RWPE2 (cell line): ENCODE data around the gene TYW1.
"Not testable (repeated sequence)": the region's sequence is repeated elsewhere in the genome, so short reads cannot be mapped to it uniquely, and the experiment has no call there.

ENCODE experiments used
- ATAC-seq: fragments of 200-7000 bp; cut with Tn5 transposase; 3 replicates; pipeline ENCODE4 v1.9.1; 2021; ENCODE audit warnings: low read depth
- DNase-seq: peaks from one replicate; pipeline ENCODE4 v3.0.0-alpha.2; 2020; ENCODE audit warnings: low spot score
- H3K27ac ChIP-seq: fragments of 450-650 bp; 2 replicates; pipeline ENCODE4 v1.5.1; 2017; ENCODE audit warnings: mild to moderate bottlenecking; ENCODE audit not compliant: poor library complexity, severe bottlenecking
- H3K27me3 ChIP-seq: fragments of 250-450 bp; sonication (Bioruptor Pico); 2 replicates; pipeline ENCODE4 v1.5.1; 2021; ENCODE audit warnings: mild to moderate bottlenecking, moderate library complexity; ENCODE audit not compliant: insufficient read depth, poor library complexity, severe bottlenecking
- H3K36me3 ChIP-seq: fragments of 250-450 bp; sonication (Bioruptor Pico); 2 replicates; pipeline ENCODE4 v1.5.1; 2020; ENCODE audit warnings: low read depth, mild to moderate bottlenecking, moderate library complexity
- H3K4me1 ChIP-seq: fragments of 250-450 bp; sonication (Bioruptor Pico); 2 replicates; pipeline ENCODE4 v1.5.1; 2021; ENCODE audit warnings: mild to moderate bottlenecking, moderate library complexity; ENCODE audit not compliant: insufficient read depth, poor library complexity, severe bottlenecking
- H3K4me3 ChIP-seq: fragments of 250-450 bp; sonication (Bioruptor Pico); 2 replicates; pipeline ENCODE4 v1.5.1; 2021; ENCODE audit warnings: mild to moderate bottlenecking, moderate library complexity; ENCODE audit not compliant: severe bottlenecking
- H3K9me3 ChIP-seq: fragments of 250-450 bp; sonication (Bioruptor Pico); 2 replicates; pipeline ENCODE4 v1.5.1; 2021; ENCODE audit warnings: mild to moderate bottlenecking, moderate library complexity; ENCODE audit not compliant: severe bottlenecking
- CTCF ChIP-seq: fragments of 450-650 bp; IDR thresholded peaks from one replicate; pipeline ENCODE4 v1.5.1; 2017; ENCODE audit warnings: mild to moderate bottlenecking, moderate library complexity; ENCODE audit not compliant: poor library complexity, severe bottlenecking

TYW1 gene

GRCh38 chr7:67210567-67210966, 213.9 kb downstream of the TYW1 start:
- TF ChIP-seq CTCF = no peak
- Histone ChIP-seq H3K27me3 (no peaks in the 10 kb centered on the region), H3K4me3 (no peak overlapping the region), H3K36me3 (no peaks in the 10 kb centered on the region), H3K27ac (no peak overlapping the region), H3K4me1 (no peaks in the 10 kb centered on the region), H3K9me3 (no peaks in the 10 kb centered on the region)
- DNase-seq (no peak), ATAC-seq (no peak)

- ATAC-seq = not testable (repeated sequence)
Observed at GRCh38 chr7:67211650-67212330, 215.2 kb downstream of the TYW1 start.

GRCh38 chr7:67213038-67213437, 216.4 kb downstream of the TYW1 start:
- not testable (repeated sequence) for ATAC-seq, H3K27me3 ChIP-seq, H3K4me3 ChIP-seq, DNase-seq, H3K9me3 ChIP-seq, H3K36me3 ChIP-seq, H3K27ac ChIP-seq, H3K4me1 ChIP-seq

More at GRCh38 chr7:67211650-67212330, 215.2 kb downstream of the TYW1 start:
- not testable (repeated sequence) for H3K4me1 ChIP-seq, H3K27ac ChIP-seq, H3K4me3 ChIP-seq, H3K9me3 ChIP-seq, DNase-seq, H3K27me3 ChIP-seq, H3K36me3 ChIP-seq

GRCh38 chr7:67223551-67223950, 226.9 kb downstream of the TYW1 start:
- not testable (repeated sequence) for H3K4me1 ChIP-seq, H3K4me3 ChIP-seq, H3K9me3 ChIP-seq, H3K36me3 ChIP-seq, DNase-seq, H3K27ac ChIP-seq, H3K27me3 ChIP-seq
- peak; percentile 84 for ATAC-seq

- not testable (repeated sequence) for H3K27ac ChIP-seq, H3K27me3 ChIP-seq, DNase-seq, H3K9me3 ChIP-seq, H3K4me3 ChIP-seq, H3K36me3 ChIP-seq, ATAC-seq, H3K4me1 ChIP-seq
Observed at GRCh38 chr7:67226340-67226907, 229.8 kb downstream of the TYW1 start.

GRCh38 chr7:67226967-67227366, 230.3 kb downstream of the TYW1 start:
- H3K27me3 ChIP-seq, ATAC-seq, DNase-seq, H3K27ac ChIP-seq, H3K36me3 ChIP-seq, H3K4me1 ChIP-seq, H3K4me3 ChIP-seq, H3K9me3 ChIP-seq: not testable (repeated sequence)

GRCh38 chr7:67229018-67229417, 232.4 kb downstream of the TYW1 start:
- not testable (repeated sequence) for H3K4me1 ChIP-seq, H3K27ac ChIP-seq, H3K27me3 ChIP-seq, H3K4me3 ChIP-seq, ATAC-seq, H3K36me3 ChIP-seq, H3K9me3 ChIP-seq, DNase-seq

- not testable (repeated sequence) for H3K9me3 ChIP-seq, H3K27ac ChIP-seq, H3K27me3 ChIP-seq, H3K4me3 ChIP-seq, DNase-seq, H3K4me1 ChIP-seq, ATAC-seq, H3K36me3 ChIP-seq
Observed at GRCh38 chr7:67230029-67230428, 233.4 kb downstream of the TYW1 start.

GRCh38 chr7:67233506-67233905, 236.9 kb downstream of the TYW1 start:
- not testable (repeated sequence) for DNase-seq, H3K27me3 ChIP-seq, ATAC-seq

GRCh38 chr7:67236216-67236615, 239.6 kb downstream of the TYW1 start:
- ATAC-seq, DNase-seq, H3K9me3 ChIP-seq, H3K4me1 ChIP-seq, H3K4me3 ChIP-seq, H3K27me3 ChIP-seq, H3K27ac ChIP-seq, H3K36me3 ChIP-seq: not testable (repeated sequence)

More at GRCh38 chr7:67233506-67233905, 236.9 kb downstream of the TYW1 start:
- H3K4me3 ChIP-seq, H3K27ac ChIP-seq, H3K9me3 ChIP-seq, H3K36me3 ChIP-seq, H3K4me1 ChIP-seq: not testable (repeated sequence)

GRCh38 chr7:67242871-67243270, 246.2 kb downstream of the TYW1 start:
- H3K4me1 ChIP-seq, DNase-seq, ATAC-seq, H3K9me3 ChIP-seq, H3K4me3 ChIP-seq, H3K27ac ChIP-seq, H3K27me3 ChIP-seq, H3K36me3 ChIP-seq: not testable (repeated sequence)
